Activated CD4-positive, alpha-beta memory T cell treated with anti-CD3 and anti-CD28 coated beads for 36 hours (primary cell): Measurements from ENCODE around the gene DGKK. TPM values are rescaled to one million over a fixed set of nuclear protein-coding genes. Genes with fewer than 3 reads are reported as not detected.

Experiments
- CTCF ChIA-PET: fragments of 350-600 bp; sonication (Branson Sonifier 250); formaldehyde crosslinking; loops from one replicate; lab custom pipeline; 2021; ENCODE audit warnings: antibody characterized with exemption, inconsistent platforms; lab: Charles Lee
- POLR2A ChIA-PET: fragments of 350-600 bp; sonication (Branson Sonifier 250); formaldehyde crosslinking; loops from one replicate; lab custom pipeline; 2021; ENCODE audit warnings: antibody characterized with exemption; lab: Charles Lee
- DNase-seq: peaks from one replicate; pipeline ENCODE4 v3.0.0-alpha.2; 2020
- H3K27ac Mint-ChIP-seq: one replicate; pipeline ENCODE4 v1.8.0; 2021; ENCODE audit warnings: mixed read lengths
- H3K27me3 Mint-ChIP-seq: one replicate; pipeline ENCODE4 v1.8.0; 2021; ENCODE audit warnings: mixed read lengths
- H3K36me3 Mint-ChIP-seq: one replicate; pipeline ENCODE4 v1.8.0; 2021; ENCODE audit warnings: mixed read lengths
- H3K4me1 Mint-ChIP-seq: one replicate; pipeline ENCODE4 v1.8.0; 2021; ENCODE audit warnings: low read depth, mixed read lengths
- H3K4me3 Mint-ChIP-seq: one replicate; pipeline ENCODE4 v1.8.0; 2021; ENCODE audit warnings: mild to moderate bottlenecking, mixed read lengths
- H3K9me3 Mint-ChIP-seq: one replicate; pipeline ENCODE4 v1.8.0; 2021; ENCODE audit warnings: mixed read lengths
- intact Hi-C: fragments of 100-400 bp; cut with micrococcal nuclease; formaldehyde crosslinking; loops from one replicate; pipeline ENCODE4 v1.15.1; 2023
- total RNA-seq, 2 experiments: library from RNA; stranded (reverse); gene quantifications; one replicate each; pipeline ENCODE4 v1.2.3, GENCODE V29; 2021

DGKK gene, protein sequence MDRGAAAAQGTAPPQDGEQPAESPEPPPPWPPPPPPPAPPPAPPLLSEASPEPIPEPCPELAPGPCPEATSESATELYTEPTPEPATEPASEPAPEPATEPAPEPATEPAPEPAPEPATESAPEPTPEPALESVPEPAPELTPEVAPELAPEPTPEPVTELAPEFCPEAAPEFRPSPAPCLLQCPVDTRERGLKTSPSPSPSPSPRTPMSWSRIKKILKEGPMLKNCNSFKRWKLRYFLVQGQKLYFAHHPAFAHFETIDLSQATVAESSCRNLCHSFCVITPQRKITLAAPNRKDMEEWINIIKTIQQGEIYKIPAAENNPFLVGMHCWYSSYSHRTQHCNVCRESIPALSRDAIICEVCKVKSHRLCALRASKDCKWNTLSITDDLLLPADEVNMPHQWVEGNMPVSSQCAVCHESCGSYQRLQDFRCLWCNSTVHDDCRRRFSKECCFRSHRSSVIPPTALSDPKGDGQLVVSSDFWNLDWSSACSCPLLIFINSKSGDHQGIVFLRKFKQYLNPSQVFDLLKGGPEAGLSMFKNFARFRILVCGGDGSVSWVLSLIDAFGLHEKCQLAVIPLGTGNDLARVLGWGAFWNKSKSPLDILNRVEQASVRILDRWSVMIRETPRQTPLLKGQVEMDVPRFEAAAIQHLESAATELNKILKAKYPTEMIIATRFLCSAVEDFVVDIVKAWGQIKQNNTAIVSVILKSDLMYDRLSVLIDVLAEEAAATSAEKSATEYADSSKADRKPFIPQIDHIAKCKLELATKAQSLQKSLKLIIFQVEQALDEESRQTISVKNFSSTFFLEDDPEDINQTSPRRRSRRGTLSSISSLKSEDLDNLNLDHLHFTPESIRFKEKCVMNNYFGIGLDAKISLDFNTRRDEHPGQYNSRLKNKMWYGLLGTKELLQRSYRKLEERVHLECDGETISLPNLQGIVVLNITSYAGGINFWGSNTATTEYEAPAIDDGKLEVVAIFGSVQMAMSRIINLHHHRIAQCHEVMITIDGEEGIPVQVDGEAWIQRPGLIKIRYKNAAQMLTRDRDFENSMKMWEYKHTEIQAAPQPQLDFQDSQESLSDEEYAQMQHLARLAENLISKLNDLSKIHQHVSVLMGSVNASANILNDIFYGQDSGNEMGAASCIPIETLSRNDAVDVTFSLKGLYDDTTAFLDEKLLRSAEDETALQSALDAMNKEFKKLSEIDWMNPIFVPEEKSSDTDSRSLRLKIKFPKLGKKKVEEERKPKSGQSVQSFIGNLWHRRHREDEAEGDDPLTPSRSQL
- not detected for total RNA-seq

DNA sequence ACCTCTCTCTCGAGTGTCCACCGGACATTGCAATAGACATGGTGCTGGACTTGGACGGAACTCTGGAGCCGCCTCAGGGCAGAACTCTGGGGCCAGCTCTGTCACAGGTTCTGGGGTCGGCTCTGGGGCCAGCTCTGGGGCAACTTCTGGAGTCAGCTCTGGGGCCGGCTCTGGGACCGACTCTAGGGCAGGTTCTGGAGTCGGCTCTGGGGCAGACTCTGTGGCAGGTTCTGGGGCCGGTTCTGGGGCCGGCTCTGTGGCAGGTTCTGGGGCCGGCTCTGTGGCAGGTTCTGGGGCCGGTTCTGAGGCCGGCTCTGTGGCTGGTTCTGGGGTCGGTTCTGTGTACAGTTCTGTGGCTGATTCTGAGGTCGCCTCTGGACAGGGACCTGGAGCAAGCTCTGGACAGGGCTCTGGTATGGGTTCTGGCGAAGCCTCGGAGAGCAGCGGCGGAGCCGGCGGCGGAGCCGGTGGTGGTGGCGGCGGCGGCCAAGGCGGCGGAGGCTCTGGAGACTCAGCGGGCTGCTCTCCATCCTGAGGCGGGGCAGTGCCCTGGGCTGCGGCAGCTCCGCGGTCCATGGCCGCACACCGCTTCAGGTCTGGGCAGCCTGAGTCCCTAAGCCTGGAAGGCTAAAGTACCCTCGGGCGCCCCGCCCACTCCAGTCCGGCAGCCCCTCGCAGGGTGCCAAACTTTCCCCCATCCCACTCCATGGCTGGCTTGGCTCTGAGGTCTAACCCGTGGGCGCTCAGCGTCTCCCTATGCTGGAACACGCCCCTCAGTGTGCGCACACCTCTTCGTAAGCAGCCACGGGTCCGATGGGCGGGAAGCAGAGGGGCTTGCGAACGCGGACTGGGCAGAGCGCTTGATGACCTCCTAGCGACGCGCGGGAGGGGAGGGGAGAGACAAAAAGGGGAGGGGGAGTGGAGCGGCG is at the start of gene DGKK:
Gene DGKK (minus strand): TSS at position 723 of the 929 bp plus-strand sequence. CDS start 147 bp downstream, at position 576.
- Mint-ChIP-seq H3K4me1 (no peaks in the 10 kb centered on the region), H3K27me3 (peaks cover 29% of the 10 kb centered on the region), H3K36me3 (no peaks in the 10 kb centered on the region), H3K4me3 (no peak within 1 kb of the TSS), H3K27ac (no peak within 1 kb of the TSS), H3K9me3 (no peaks in the 10 kb centered on the region)
- intact Hi-C loops: no loop called here
- ChIA-PET CTCF (no interaction called here), POLR2A (no interaction called here)
- DNase-seq: no peak

GRCh38 chrX:50514811-50515210 is 44.2 kb upstream of the DGKK start:
- no peak overlapping the region for H3K4me3 Mint-ChIP-seq
- no peaks in the 10 kb centered on the region for H3K9me3 Mint-ChIP-seq
- intact Hi-C loops: no loop called here
- DNase-seq: no peak
- CTCF ChIA-PET: no interaction called here
- no peaks in the 10 kb centered on the region for H3K36me3 Mint-ChIP-seq
- POLR2A ChIA-PET: no interaction called here
- H3K4me1 Mint-ChIP-seq: no peaks in the 10 kb centered on the region
- no peak overlapping the region for H3K27ac Mint-ChIP-seq
- no peaks in the 10 kb centered on the region for H3K27me3 Mint-ChIP-seq

DNA sequence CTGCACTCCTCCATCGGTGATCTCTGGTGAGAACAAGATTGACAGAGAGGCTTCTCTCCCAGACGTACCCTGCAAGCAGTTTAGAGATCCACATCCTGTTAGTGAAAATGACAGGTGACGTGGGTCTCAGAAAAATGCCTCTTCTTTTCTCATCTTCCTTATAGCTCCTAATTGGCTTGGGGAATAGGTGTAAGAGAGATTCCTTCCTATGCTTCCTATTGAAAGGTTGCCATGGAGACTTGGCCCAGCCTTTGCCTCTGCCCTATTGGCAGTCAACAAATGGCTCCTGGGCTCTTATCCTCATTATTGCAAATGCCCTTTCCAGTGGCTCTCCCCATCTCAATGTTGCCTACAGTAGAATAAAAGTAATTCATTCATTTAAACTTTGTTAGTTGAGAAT is 26.5 kb upstream of the DGKK start:
- no peak for DNase-seq
- H3K27ac Mint-ChIP-seq: no peak overlapping the region
- ChIA-PET POLR2A (no interaction called here), CTCF (no interaction called here)
- intact Hi-C loops: no loop called here
- no peaks in the 10 kb centered on the region for H3K36me3 Mint-ChIP-seq
- no peaks in the 10 kb centered on the region for H3K4me1 Mint-ChIP-seq
- H3K9me3 Mint-ChIP-seq: no peaks in the 10 kb centered on the region
- no peak overlapping the region for H3K4me3 Mint-ChIP-seq
- peaks cover 19% of the 10 kb centered on the region for H3K27me3 Mint-ChIP-seq

DNA sequence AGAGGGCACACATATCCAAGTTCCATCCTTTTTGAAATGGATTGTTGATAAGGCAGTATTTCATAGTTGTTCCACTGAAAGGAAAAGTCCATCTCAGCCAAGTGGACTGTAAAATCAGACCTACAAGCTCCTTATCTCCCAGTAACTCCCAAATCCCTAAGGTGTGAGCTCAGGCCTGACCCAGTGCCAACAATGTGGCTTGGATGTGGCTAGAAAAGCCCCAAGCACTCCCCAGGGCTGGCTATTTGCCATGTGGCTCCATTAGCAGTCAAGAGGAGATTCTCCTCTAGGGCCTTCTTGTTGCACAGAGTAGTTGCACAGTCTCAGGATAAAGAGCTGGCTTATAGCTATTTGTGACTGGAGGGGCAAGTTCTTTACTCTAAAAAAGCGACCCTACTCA is 25.0 kb upstream of the DGKK start:
- H3K27ac Mint-ChIP-seq: no peak overlapping the region
- intact Hi-C loops: no loop called here
- no peaks in the 10 kb centered on the region for H3K4me1 Mint-ChIP-seq
- H3K4me3 Mint-ChIP-seq: no peak overlapping the region
- no peak for DNase-seq
- CTCF ChIA-PET: no interaction called here
- peaks cover 15% of the 10 kb centered on the region for H3K27me3 Mint-ChIP-seq
- H3K9me3 Mint-ChIP-seq: no peaks in the 10 kb centered on the region
- POLR2A ChIA-PET: no interaction called here
- H3K36me3 Mint-ChIP-seq: no peaks in the 10 kb centered on the region

GRCh38 chrX:50492720-50493119 is 22.1 kb upstream of the DGKK start:
- H3K4me1 Mint-ChIP-seq: no peaks in the 10 kb centered on the region
- H3K27me3 Mint-ChIP-seq: peaks cover 13% of the 10 kb centered on the region
- H3K36me3 Mint-ChIP-seq: no peaks in the 10 kb centered on the region
- intact Hi-C loops: no loop called here
- H3K4me3 Mint-ChIP-seq: no peak overlapping the region
- ChIA-PET POLR2A (no interaction called here), CTCF (no interaction called here)
- DNase-seq: no peak
- H3K27ac Mint-ChIP-seq: no peak overlapping the region
- H3K9me3 Mint-ChIP-seq: no peaks in the 10 kb centered on the region

DNA sequence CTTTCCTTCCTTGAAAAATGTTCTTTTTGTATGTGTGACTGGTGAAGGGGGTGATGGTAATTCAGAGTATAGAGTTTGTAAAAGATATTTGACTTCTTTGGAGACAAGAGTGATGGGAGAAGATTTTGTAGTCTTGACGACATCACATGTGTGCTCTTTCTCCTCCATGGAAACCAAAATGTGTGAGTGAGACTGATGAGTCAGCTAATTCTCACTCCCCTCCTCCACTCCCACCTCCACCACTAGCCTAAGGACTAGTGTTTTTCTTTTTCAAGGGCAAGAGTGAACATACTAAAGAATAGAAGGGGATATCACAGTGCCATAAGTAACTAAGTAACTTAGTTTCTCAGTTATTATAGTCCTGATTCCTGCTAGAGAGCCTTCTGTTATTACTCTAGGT is 14.0 kb upstream of the DGKK start:
- H3K36me3 Mint-ChIP-seq: no peaks in the 10 kb centered on the region
- ChIA-PET POLR2A (no interaction called here), CTCF (no interaction called here)
- H3K4me1 Mint-ChIP-seq: no peaks in the 10 kb centered on the region
- H3K9me3 Mint-ChIP-seq: peaks cover 4% of the 10 kb centered on the region
- no peak for DNase-seq
- peaks cover 3% of the 10 kb centered on the region for H3K27me3 Mint-ChIP-seq
- intact Hi-C loops: no loop called here
- no peak overlapping the region for H3K27ac Mint-ChIP-seq
- H3K4me3 Mint-ChIP-seq: no peak overlapping the region

DNA sequence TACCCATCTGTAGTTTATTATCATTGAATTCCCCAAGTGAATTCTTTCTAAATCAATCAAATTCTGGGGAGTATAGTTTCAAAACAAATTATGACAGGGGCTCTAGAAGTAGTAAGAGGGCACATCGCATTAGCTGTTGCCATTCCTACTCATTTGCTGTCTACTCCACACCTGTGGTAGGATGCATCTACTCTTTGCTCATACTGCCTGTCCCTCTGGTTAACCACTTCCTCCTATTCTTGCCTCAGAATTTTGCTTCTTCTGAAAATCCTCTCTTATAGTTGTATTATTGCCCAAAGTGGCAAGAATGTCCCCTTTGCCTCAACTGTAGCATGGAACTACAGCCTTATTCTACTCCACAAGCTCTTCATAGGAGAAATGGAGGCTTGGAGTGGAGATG is 12.7 kb upstream of the DGKK start:
- ChIA-PET CTCF (no interaction called here), POLR2A (no interaction called here)
- H3K27ac Mint-ChIP-seq: no peak overlapping the region
- intact Hi-C loops: no loop called here
- H3K4me1 Mint-ChIP-seq: no peaks in the 10 kb centered on the region
- DNase-seq: no peak
- H3K36me3 Mint-ChIP-seq: no peaks in the 10 kb centered on the region
- peaks cover 3% of the 10 kb centered on the region for H3K27me3 Mint-ChIP-seq
- no peak overlapping the region for H3K4me3 Mint-ChIP-seq
- H3K9me3 Mint-ChIP-seq: peaks cover 4% of the 10 kb centered on the region

- H3K9me3 Mint-ChIP-seq: no peaks in the 10 kb centered on the region
- H3K4me1 Mint-ChIP-seq: no peaks in the 10 kb centered on the region
- H3K27ac Mint-ChIP-seq: no peak overlapping the region
- H3K4me3 Mint-ChIP-seq: no peak overlapping the region
- H3K27me3 Mint-ChIP-seq: peaks cover 18% of the 10 kb centered on the region
- no peak for DNase-seq
- no peaks in the 10 kb centered on the region for H3K36me3 Mint-ChIP-seq
- ChIA-PET POLR2A (no interaction called here), CTCF (no interaction called here)
- intact Hi-C loops: no loop called here
Observed at GRCh38 chrX:50475208-50475607, 4.6 kb upstream of the DGKK start.

DNA sequence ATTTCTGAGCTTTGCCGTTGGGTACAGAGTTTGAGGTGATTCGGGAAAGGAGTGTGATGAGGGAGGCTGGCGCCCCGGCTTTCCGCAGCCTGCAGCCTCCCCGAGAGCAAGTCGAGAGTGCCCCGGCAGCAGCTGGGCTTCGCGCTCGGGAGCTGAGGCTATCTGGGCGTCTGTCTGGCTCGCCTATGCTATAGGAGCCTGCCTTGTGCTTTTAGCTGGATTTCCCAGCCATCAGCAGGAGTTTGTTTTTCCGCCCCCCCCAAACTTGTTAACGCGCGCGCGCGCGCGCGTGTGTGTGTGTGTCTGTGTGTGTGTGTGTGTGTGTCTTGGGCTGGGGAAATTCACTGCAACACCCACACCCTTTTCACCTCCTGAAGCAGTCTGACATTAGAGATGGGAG is 765 bp upstream of the DGKK start:
- H3K36me3 Mint-ChIP-seq: no peaks in the 10 kb centered on the region
- peaks cover 29% of the 10 kb centered on the region for H3K27me3 Mint-ChIP-seq
- intact Hi-C loops: no loop called here
- ChIA-PET POLR2A (no interaction called here), CTCF (no interaction called here)
- H3K27ac Mint-ChIP-seq: no peak overlapping the region
- H3K4me1 Mint-ChIP-seq: no peaks in the 10 kb centered on the region
- no peak overlapping the region for H3K4me3 Mint-ChIP-seq
- DNase-seq: no peak
- no peaks in the 10 kb centered on the region for H3K9me3 Mint-ChIP-seq

- H3K27ac Mint-ChIP-seq: no peak overlapping the region
- ChIA-PET POLR2A (no interaction called here), CTCF (no interaction called here)
- DNase-seq: no peak
- H3K36me3 Mint-ChIP-seq: no peaks in the 10 kb centered on the region
- no peaks in the 10 kb centered on the region for H3K9me3 Mint-ChIP-seq
- intact Hi-C loops: no loop called here
- H3K27me3 Mint-ChIP-seq: peaks cover 28% of the 10 kb centered on the region
- no peaks in the 10 kb centered on the region for H3K4me1 Mint-ChIP-seq
- no peak overlapping the region for H3K4me3 Mint-ChIP-seq
Observed at GRCh38 chrX:50469206-50469605, 1.4 kb downstream of the DGKK start.

- Mint-ChIP-seq H3K4me3 (no peak overlapping the region), H3K4me1 (no peaks in the 10 kb centered on the region), H3K27me3 (peaks cover 5% of the 10 kb centered on the region), H3K27ac (no peak overlapping the region), H3K9me3 (no peaks in the 10 kb centered on the region), H3K36me3 (no peaks in the 10 kb centered on the region)
- POLR2A ChIA-PET: no interaction called here
- intact Hi-C loops: no loop called here
- CTCF ChIA-PET: no interaction called here
- DNase-seq: no peak
Observed at GRCh38 chrX:50459615-50460014, 11.0 kb downstream of the DGKK start.
